Glomerular visceral epithelial cell (primary cell): ENCODE results near the gene EIF3B.
A peak's percentile ranks its signal among the peaks of the same experiment; 100 is the strongest.
"Not testable (repeated sequence)": the region's sequence is repeated elsewhere in the genome, so short reads cannot be mapped to it uniquely, and the experiment has no call there.

ENCODE experiments used
- DNase-seq: peaks from one replicate; pipeline ENCODE4 v3.0.0-alpha.2; 2016; ENCODE audit errors: extremely low spot score

Gene EIF3B

DNA sequence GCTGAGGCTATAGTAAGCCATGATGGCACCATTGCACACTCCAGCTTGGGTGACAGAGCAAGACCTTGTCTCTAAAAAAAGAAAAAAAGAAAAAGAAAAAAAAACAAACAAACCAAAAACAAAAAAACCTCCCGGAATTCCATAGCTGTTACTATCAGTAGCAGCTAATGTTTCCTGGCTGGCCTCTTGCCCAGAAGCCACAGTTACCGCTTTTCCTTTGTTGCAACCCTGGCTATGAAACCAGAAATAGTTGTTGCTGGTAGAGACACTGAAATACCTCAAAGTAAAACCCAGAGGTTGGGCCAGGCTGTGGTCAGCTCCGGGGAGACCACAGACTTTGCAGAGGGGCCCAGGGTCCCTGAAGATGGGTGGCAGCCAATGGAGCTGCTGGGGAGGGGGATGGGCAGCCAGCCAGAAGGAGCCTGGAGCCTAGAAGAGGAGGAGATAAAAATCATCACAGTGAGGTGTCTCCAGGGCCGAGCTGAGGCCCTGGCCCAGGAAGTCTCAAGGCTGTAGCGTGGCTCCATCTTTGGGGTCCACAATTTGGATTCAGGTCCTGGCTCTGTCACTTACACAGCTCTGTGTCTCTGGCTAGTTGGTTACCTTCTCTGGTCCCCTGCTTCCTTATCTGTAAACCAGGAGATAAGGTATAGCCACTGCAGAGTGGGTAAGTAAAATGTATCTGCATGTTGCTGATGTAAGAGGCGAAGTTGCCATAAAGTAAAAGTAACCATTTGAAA is 45.4 kb downstream of the EIF3B start:
- DNase-seq: peak; percentile 90

GRCh38 chr7:2402687-2403013 is 48.0 kb downstream of the EIF3B start:
- DNase-seq: no peak

DNA sequence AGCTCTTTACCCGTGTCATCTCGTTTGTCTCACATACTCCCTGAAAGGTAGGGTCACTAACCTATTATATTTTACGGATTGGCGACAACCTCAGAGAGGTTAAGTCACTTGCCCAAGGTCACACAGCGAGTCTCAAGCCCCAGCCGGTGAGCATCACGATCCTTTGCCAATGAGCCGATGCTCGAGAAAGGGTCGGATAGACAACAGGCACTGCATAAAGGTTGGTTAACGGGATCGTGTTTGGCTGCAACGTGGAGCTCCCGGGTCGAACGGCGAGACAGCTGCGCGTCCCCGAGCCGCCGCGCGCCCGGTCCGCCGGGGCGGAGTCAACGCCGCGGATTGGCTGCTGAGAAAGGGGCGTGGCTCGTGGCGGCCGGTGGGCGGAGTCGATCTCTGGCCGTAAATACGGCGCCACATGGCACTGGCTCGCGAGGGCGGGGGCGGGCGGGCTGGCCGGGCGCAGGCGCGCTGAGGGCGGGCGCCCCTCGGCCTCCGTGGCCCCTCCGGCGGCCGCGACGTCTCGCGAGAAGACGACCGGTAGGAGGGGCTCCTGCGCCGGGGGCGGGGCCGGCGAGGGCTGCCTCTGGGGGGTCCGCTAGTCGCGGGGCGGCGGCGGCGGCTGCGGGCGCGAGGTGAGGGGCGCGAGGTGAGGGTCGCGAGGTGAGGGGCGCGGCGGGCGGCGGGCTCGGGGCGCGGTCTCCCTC is 48.5 kb downstream of the EIF3B start, which contains the start of gene CHST12:
TSS of gene CHST12 (plus strand) at position 598 of the 704 bp plus-strand sequence. CDS start 29,029 bp downstream, outside the sequence.
- peak; percentile 97 for DNase-seq

GRCh38 chr7:2403718-2404648 is 49.4 kb downstream of the EIF3B start:
- peak; percentile 43 for DNase-seq

- DNase-seq: no peak
Measured at GRCh38 chr7:2404714-2405119, 50.1 kb downstream of the EIF3B start.

DNA sequence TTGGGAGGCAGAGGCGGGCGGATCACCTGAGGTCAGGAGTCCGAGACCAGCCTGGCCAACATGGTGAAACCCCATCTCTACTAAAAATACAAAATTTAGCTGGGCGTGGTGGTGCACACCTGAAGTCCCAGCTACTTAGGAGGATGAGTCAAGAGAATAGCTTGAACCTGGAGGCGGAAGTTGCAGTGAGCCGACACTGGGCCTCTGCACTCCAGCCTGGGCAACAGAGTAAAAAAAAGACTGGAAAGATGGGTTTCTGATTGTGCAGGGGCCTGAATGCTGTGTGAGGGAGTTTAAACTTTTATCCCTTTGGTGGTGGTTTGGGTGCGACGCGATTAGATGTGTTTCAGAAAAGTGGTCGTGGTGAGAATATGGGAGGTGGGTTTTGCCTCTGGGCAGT is 50.6 kb downstream of the EIF3B start:
- no peak for DNase-seq

- DNase-seq: no peak
Measured at GRCh38 chr7:2405601-2406345, 51.1 kb downstream of the EIF3B start.

DNA sequence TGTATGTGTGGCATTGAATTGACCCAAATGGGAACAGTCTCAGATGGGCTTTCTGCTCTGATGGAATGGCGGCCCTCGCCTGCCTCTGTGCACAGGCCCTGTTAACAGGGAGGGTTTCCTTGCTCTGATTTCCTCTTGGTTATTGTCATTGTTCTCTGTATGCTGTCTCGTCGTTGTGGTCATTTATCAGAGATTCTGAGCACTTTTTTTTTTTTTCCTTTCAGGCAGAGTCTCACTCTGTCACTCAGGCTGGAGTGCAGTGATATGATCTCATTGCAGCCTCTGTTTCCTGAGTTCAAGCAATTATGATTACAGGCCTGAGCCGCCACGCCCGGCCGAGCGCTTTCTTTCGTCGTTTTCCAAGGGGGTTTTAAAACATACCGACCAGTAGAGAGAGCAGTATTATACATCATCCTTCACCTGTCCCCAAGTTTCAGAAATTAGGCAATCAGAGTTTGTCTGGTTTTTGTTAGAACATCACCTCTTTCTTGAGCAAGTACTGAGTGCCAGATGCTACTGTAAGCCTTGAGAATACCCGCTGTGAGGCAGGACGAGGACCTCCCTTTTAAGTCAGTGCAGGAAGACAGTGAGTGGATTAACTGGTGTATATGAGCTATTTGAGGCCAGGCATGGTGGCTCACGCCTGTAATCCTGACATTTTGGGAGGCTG is 55.3 kb downstream of the EIF3B start:
- no peak for DNase-seq

DNA sequence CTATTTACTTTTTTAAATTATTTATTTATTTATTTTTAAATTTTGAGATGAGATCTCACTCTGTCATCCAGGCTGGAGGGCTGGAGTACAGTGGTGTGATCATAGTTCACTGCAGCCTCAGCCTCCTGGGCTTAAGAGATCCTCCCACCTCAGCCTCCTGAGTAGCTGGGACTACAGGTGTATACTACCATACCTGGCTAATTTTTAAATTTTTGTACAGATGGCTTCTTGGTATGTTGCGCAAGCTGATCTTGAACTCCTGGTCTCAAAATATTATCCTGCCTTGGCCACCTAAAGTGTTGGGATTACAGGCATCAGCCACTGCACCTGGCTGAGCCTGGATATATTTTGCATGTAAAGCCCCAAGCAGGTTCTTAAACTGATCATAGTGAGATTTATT is 56.4 kb downstream of the EIF3B start:
- no peak for DNase-seq

GRCh38 chr7:2411815-2412586 is 57.4 kb downstream of the EIF3B start:
- no peak for DNase-seq

GRCh38 chr7:2412587-2413201 is 58.1 kb downstream of the EIF3B start:
- no peak for DNase-seq

DNA sequence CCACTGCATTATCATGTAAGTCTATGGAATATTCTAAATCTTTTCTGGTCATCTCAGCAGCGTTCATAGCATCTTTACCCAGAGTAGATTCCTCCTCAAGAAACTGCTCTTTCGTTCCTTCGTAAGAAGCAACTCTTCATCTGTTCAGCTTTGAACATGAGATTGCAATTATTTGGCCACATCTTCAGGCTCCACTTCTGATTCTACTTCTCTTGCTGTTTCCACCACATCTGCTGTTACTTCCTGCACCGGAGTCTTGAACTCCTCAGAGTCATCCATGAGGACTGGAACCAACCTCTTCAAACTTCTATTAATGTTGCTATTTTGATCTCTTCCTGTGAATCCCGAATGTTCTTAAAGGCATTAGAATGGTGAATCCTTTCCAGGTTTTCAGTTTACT is 61.4 kb downstream of the EIF3B start:
- no peak for DNase-seq

DNA sequence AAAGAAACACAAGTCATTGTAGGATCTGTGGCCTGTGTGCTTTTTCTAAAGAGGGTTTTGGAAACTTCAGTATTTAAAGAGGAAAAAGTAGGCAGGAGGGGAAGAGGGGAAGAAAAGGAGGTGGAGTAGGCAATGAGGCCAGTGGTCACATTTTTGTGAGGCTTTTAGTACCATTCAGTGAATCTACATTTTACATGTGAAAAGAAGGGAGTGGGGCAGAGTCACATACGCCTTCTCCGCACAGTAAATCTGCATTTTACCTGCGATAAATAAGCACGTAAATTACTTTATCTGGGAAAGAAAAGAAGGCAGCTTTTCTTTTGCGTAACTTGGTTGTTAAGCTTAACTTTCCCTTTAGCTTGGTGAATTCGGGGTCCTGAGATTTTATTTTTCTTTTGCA is 62.0 kb downstream of the EIF3B start:
- no peak for DNase-seq

DNA sequence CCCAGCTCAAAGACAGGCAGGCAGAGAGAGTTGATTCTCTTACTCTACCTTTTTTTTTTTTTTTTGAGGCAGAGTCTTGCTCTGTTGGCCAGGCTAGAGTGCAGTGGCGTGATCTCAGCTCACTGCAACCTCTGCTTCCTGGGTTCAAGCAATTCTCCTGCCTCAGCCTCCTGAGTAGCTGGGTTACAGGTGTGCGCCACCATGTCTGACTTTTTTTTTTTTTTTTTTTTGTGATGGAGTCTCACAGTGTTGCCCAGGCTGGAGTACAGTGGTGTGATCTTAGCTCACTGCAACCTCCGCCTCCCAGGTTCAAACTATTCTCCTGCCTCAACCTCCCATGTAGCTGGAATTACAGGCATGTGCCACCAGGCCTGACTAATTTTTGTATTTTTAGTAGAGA is 62.6 kb downstream of the EIF3B start:
- not testable (repeated sequence) for DNase-seq

DNA sequence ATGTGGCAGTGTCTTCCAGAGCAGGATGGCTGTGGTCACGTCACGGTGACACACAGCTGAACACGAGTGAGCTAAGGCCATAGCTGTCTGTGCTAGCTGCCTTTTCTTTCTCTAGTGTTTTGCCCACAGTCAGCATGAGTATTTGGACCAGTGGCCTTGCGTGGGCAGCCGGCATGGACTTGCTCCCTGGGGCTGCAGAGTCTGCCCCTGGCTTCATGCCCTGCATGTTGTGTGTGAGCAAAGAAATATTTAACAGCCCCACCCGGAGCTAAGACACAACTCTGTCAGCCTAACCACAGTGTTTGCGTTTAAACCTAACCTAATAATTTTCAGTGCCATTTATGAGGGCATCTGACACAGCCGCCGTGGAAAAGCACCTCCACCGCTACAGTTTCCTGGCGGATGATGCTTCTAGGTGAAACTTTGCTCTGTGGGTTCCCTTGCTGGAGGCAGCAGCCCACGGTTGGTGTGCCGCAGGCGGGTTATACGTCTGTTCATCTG is 63.4 kb downstream of the EIF3B start:
- DNase-seq: peak; percentile 22

- DNase-seq: no peak
Measured at GRCh38 chr7:2420216-2420933, 65.7 kb downstream of the EIF3B start.

GRCh38 chr7:2421943-2422310 is 67.3 kb downstream of the EIF3B start:
- DNase-seq: no peak

- no peak for DNase-seq
Measured at GRCh38 chr7:2425749-2426148, 71.1 kb downstream of the EIF3B start.
